ENCODE measurements around the gene HEATR9.
"Not testable (repeated sequence)": the region's sequence is repeated elsewhere in the genome, so short reads cannot be mapped to it uniquely, and the experiment has no call there.

Gene HEATR9

DNA sequence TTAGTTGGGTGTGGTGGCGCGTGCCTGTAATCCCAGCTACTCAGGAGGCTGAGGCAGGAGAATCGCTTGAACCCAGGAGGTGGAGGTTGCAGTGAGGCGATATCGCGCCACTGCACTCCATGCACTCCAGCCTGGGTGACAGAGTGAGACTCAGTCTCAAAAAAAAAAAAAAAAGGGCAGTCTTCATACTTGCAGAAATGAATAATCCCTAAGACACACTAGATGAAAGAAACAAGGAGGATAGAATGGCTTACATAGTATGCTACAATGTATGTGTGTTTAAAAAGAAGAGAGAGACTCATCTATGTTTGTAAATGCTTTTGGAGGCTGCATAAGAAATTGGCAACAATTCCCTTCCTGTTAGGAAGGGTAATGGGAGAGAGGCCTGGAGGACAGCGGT is 29.1 kb upstream of the HEATR9 start:
- in situ Hi-C loops (cut with MboI; ENCODE audit: low pct_unique_long_range_greater_than_20kb, low sequenced_read_pairs) = not testable (repeated sequence)

DNA sequence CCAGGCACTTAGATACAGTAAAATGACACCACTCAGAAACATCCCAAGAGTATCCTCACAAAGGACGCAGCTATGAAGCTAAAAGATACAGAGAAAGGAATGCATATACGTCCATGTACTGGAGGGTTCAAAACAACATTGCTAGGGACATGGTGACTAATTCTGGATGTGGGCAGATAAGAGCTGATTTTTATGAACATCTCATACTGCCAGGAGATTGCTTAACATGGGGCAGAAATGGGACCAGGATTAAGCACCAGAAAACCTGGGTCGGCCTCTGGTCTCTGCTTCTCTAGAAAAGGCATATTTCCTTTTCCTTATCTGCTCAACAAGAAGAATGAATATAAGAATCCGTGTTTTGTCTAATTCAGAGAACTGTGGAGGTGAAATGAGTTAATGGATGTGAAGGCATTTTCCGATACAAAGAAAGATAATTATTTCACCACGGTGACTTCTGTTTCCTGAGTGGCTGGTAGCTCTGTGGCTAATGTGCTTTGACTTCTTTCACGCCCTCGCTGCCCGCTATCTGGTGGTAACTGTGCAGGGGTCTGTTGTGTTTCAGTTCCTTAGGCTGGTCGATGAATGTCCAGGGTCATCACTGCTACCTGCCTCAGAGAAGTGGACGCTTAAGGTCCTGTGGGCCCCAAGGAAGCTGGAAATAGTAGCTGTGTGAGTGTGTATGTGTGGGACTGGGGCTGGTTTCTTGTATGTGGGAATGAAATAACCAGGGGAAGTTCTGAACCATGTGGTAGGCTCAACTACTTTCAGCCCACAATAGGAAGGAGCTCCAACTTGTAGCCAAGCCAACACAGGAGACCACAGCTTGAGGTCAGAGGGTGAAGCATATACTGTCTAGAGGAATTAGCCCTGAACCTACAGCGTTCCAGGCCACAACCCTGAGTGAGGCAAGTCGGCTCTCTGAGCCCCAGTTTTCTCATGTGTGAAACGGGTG is 27.2 kb upstream of the HEATR9 start:
- peak; percentile 85 for DNase-seq
- in situ Hi-C loops (cut with MboI; ENCODE audit: low pct_unique_long_range_greater_than_20kb, low sequenced_read_pairs) = no loop called here

More for the DNA sequence above, 29.1 kb upstream of the HEATR9 start:
- DNase-seq = not testable (repeated sequence)

GRCh38 chr17:35894206-35894605 is 25.5 kb upstream of the HEATR9 start:
- DNase-seq = no peak
- in situ Hi-C loops (cut with MboI; ENCODE audit: low pct_unique_long_range_greater_than_20kb, low sequenced_read_pairs) = no loop called here

DNA sequence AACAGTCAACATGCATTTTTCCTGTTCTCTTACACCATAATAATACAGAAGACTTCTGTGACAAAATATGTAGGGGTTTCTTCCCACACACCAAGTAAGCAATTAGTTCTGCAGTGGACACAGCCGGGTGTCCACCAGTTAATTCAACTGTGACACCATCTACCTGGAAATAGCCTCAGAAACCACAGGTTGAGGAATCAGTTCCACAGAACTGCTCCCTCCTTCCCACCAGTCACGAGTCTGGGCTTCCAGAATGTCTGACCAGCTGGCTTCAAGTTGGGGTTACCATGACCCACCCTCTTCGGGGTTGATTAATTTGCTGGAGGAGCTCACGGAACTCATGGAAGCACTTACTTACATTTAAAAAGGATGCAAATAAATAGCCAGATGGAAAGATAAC is 25.1 kb upstream of the HEATR9 start:
- in situ Hi-C loops (cut with MboI; ENCODE audit: low pct_unique_long_range_greater_than_20kb, low sequenced_read_pairs) = no loop called here

GRCh38 chr17:35892091-35893035 is 23.7 kb upstream of the HEATR9 start:
- in situ Hi-C loops (cut with MboI; ENCODE audit: low pct_unique_long_range_greater_than_20kb, low sequenced_read_pairs) = no loop called here
- DNase-seq = no peak

More for the DNA sequence above, 25.1 kb upstream of the HEATR9 start:
- DNase-seq = no peak

GRCh38 chr17:35891269-35891668 is 22.6 kb upstream of the HEATR9 start:
- DNase-seq = no peak
- in situ Hi-C loops (cut with MboI; ENCODE audit: low pct_unique_long_range_greater_than_20kb, low sequenced_read_pairs) = no loop called here

DNA sequence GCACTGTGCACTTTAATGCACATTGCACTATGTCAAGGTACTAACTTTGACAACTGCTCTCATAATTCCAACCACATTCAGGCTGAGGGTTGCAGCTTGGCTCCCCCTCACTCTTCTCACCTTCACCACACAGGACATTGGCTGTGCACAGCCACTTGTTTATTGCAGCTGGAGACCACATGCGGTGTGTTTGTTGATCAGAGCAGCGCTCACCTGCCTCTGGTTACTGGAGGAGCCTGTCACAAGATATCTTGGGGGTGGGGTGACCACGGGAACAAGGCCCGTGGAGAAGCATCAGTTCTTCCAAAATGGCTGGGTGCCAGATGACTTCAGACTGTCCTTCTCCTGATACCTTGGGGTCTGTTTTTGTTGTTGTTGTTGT is 22.1 kb upstream of the HEATR9 start:
- in situ Hi-C loops (cut with MboI; ENCODE audit: low pct_unique_long_range_greater_than_20kb, low sequenced_read_pairs) = no loop called here

DNA sequence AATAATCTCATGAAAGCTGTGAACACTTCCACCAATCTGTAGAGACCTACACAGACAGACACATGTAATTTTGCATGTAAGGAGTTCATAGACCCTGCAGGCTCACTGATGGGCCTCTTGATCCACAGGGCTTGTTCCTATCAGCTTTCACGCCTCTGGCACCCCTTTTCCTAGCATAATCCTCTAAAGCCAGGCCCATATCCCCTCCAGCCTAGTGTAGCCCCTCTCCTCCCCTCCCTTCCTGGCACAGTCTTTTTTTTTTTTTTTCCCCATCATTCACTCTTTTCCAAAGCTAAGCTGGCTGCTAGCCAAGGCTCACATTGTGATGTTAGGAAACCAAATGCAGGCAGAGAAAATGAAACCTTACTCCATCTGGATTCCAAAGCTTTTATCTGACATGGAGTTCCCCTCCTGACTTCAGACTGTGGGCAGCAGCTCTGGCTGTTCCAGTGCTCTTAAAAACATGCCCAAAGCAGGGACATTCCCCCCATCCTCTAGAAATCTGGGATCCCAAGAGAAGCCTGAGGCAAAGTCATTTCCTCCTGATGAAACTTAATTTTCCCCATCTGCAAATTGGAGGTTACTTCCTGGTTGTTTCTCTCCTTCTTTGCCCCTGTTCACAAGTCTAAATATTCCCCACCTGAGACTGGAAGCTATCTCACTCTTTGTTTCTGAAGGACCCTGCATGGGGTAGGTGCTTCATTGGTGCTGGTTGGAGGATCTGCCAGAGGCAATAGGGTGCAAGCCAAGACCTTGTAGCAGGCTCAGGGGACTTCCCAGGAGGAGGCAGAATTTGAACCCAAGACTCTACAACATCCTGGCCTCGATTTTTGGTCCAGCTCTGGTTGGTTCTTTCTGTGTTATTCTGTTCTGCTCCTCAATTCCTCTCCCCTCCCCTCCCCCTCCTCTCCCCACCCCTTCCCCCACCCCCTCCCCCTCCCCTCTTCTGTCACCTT is 21.4 kb upstream of the HEATR9 start:
- no peak for DNase-seq
- in situ Hi-C loops (cut with MboI; ENCODE audit: low pct_unique_long_range_greater_than_20kb, low sequenced_read_pairs) = no loop called here

More for the DNA sequence above, 22.1 kb upstream of the HEATR9 start:
- no peak for DNase-seq

- DNase-seq = no peak
- in situ Hi-C loops (cut with MboI; ENCODE audit: low pct_unique_long_range_greater_than_20kb, low sequenced_read_pairs) = no loop called here
Measured at GRCh38 chr17:35889241-35889640, 20.6 kb upstream of the HEATR9 start.

DNA sequence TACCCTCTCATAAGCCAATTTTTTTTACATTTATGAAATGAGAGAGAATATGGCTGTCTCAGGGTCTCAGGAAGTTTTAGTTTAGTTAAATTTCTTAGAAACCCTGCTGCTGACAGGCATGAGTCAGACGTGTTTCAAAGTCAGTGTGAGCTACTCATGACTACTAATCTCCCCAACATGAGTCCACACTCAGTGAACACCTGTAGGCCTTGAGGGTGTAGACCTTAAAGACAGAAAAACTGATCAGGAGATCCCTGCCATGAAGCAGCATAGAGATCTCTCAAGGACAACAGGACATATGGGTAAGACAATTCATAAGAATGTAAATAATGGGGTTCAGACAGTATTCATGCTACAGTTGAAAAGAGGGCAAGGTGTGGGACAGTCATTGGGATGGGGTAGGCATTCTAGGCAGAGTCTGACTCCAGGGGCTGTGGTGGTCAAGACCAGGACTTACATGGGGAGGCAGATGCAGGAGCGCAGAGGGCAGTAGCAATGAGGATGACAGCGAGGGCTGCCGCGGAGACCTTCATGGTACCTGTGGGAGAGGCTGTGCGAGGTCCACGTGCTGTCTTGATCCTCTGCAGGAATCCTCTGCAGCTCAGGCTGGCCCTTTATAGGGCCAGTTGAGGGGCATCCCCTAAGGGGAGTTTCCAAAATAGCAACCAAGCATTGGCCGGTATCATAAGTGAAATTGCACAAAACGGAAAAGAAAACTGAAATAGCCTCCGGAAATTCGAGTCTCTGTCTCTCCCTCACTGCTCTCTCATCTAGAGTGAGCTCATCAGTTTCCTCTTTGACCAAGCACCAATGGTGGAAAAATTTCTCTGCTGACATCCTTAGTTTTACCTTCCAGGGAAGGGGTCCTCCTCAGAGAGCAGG is 11.3 kb upstream of the HEATR9 start, which contains the start of gene CCL5:
Gene CCL5 (minus strand): TSS at position 588 of the 882 bp plus-strand sequence.
- in situ Hi-C loops (cut with MboI; ENCODE audit: low pct_unique_long_range_greater_than_20kb, low sequenced_read_pairs) = no loop called here
- DNase-seq = peak; percentile 46

DNA sequence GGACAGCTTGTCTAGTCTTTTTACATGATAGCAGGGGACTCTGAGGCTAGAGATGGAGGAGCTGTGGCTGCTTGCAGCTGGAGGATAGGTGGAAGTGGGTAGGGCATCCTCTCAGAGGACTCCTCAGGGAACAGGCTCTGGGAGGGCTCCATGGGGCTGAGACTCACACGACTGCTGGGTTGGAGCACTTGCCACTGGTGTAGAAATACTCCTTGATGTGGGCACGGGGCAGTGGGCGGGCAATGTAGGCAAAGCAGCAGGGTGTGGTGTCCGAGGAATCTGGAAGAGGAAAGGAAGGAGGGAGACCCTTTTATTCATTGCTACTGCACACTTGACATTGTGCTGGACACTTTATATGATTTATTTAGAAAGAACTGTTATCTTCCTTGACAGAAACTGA is 9.7 kb upstream of the HEATR9 start:
- DNase-seq = no peak

DNA sequence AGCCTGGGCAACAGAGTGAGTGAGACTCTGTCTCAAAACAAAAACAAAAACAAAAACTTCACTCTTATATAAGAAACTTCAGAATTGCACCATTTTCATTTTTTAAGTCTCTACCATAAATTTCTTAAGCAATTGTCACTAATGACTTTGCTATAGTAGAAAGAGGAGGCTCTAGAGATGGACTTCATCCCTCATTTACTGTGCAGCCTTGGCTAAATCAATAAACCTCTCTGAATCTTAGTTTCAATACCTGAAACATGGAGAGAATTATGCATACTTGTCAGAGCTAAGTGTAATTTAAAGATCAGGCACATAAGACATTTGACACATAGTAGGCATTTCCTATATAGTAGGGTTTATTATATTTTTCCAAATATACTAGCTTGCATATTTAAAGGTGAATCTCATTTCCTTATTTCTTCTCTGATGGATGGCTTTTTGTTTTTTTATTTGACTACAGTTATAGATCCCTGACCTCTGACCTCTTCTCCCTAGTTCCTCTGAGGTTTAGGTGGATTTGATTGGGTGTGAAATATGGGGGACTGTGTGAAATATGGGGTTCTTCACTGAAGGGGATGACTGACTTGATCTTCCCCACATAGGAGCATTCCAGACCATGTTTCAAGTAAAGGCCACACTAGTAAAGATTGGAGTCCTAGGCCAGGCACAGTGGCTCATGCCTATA is 8.8 kb upstream of the HEATR9 start:
- in situ Hi-C loops (cut with MboI; ENCODE audit: low pct_unique_long_range_greater_than_20kb, low sequenced_read_pairs) = no loop called here

More for the DNA sequence above, 9.7 kb upstream of the HEATR9 start:
- in situ Hi-C loops (cut with MboI; ENCODE audit: low pct_unique_long_range_greater_than_20kb, low sequenced_read_pairs) = no loop called here

GRCh38 chr17:35876534-35876933 is 7.8 kb upstream of the HEATR9 start:
- in situ Hi-C loops (cut with MboI; ENCODE audit: low pct_unique_long_range_greater_than_20kb, low sequenced_read_pairs) = no loop called here

More for the DNA sequence above, 8.8 kb upstream of the HEATR9 start:
- no peak for DNase-seq

GRCh38 chr17:35875800-35876139 is 7.1 kb upstream of the HEATR9 start:
- DNase-seq = no peak

More at GRCh38 chr17:35876534-35876933, 7.8 kb upstream of the HEATR9 start:
- DNase-seq = no peak

GRCh38 chr17:35875072-35875799 is 6.5 kb upstream of the HEATR9 start:
- in situ Hi-C loops (cut with MboI; ENCODE audit: low pct_unique_long_range_greater_than_20kb, low sequenced_read_pairs) = no loop called here
- no peak for DNase-seq

More at GRCh38 chr17:35875800-35876139, 7.1 kb upstream of the HEATR9 start:
- in situ Hi-C loops (cut with MboI; ENCODE audit: low pct_unique_long_range_greater_than_20kb, low sequenced_read_pairs) = no loop called here

DNA sequence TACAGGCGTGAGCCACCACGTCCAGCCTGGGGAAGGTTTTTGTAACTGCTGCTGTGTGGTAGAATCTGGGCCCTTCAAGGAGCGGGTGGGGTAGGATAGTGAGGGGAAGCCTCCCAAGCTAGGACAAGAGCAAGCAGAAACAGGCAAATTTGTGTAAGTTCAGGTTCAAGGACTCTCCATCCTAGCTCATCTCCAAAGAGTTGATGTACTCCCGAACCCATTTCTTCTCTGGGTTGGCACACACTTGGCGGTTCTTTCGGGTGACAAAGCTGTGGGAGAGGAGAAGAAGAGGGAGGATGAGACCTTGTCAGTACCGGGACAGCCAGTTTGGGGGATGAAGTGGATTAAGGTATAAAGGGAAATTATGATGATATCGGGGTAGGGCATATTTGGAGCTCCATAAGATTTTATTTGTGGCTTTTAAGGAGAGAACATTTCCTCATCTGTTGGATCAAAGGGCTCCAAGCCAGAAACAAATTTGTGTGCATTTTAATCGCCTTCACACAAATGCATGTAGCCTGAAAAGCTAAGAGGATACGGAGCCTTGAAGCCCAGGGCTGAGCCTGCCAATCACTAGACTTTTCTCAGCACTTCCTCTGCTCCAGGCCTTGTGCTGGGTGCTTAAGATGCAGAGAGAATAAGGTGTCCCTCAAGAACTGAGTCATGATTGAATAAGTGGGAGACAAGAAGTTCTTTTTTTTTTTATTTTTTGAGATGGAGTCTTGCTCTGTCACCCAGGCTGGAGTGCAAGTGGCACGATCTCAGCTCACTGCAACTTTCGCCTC is 3.7 kb upstream of the HEATR9 start:
- in situ Hi-C loops (cut with MboI; ENCODE audit: low pct_unique_long_range_greater_than_20kb, low sequenced_read_pairs) = no loop called here
- DNase-seq = no peak

All from KBM-7 (cell line).